Loucy (cell line): ENCODE measurements around the gene ZNF559.

Experiments
- H2AFZ ChIP-seq: fragments of 200-600 bp; sonication (generic); 2 replicates; pipeline ENCODE4 v1.6.0; 2016; ENCODE audit warnings: antibody characterized with exemption, mild to moderate bottlenecking, low read length, moderate library complexity
- H3F3A ChIP-seq: fragments of 200-600 bp; 2 replicates; pipeline ENCODE4 v1.6.0; 2016; ENCODE audit warnings: antibody characterized with exemption, low read depth, mild to moderate bottlenecking
- H3K27me3 ChIP-seq: fragments of 200-600 bp; sonication (generic); 2 replicates; pipeline ENCODE4 v1.6.1; 2014; ENCODE audit warnings: low read length, mild to moderate bottlenecking; ENCODE audit not compliant: insufficient read depth, poor library complexity, severe bottlenecking
- H3K36me3 ChIP-seq: fragments of 200-600 bp; sonication (generic); 2 replicates; pipeline ENCODE4 v1.6.1; 2016; ENCODE audit warnings: low read length; ENCODE audit not compliant: insufficient read depth
- H3K4me1 ChIP-seq: fragments of 200-600 bp; sonication (generic); 2 replicates; pipeline ENCODE4 v1.5.1; 2014; ENCODE audit warnings: low read length, mild to moderate bottlenecking; ENCODE audit not compliant: insufficient read depth, poor library complexity, severe bottlenecking
- H3K4me2 ChIP-seq: fragments of 200-600 bp; sonication (generic); 2 replicates; pipeline ENCODE4 v1.6.0; 2014; ENCODE audit warnings: antibody characterized with exemption, low read length, low read depth, mild to moderate bottlenecking; ENCODE audit not compliant: poor library complexity, severe bottlenecking
- H3K4me3 ChIP-seq: fragments of 200-600 bp; sonication (generic); 2 replicates; pipeline ENCODE4 v1.5.1; 2014; ENCODE audit warnings: low read length, mild to moderate bottlenecking, mixed read lengths; ENCODE audit not compliant: poor library complexity, severe bottlenecking
- H3K79me2 ChIP-seq: fragments of 200-600 bp; sonication (generic); 2 replicates; pipeline ENCODE4 v1.6.1; 2014; ENCODE audit warnings: low read length; ENCODE audit not compliant: insufficient read depth
- H3K9ac ChIP-seq: fragments of 200-600 bp; sonication (generic); 2 replicates; pipeline ENCODE4 v1.6.0; 2014; ENCODE audit warnings: mild to moderate bottlenecking, low read depth, low read length, moderate library complexity; ENCODE audit not compliant: poor library complexity, severe bottlenecking
- H3K9me2 ChIP-seq: fragments of 200-600 bp; sonication (generic); replicated peaks from 2 replicates; pipeline ENCODE4 v1.6.1; 2016; ENCODE audit warnings: low read depth, low read length, mixed read lengths
- H3K9me3 ChIP-seq: fragments of 200-600 bp; sonication (generic); 2 replicates; pipeline ENCODE4 v1.6.1; 2014; ENCODE audit warnings: mild to moderate bottlenecking, antibody characterized with exemption, low read length, low read depth; ENCODE audit not compliant: insufficient read depth
- H4K20me1 ChIP-seq: fragments of 200-600 bp; sonication (generic); 2 replicates; pipeline ENCODE4 v1.6.0; 2014; ENCODE audit warnings: antibody characterized with exemption, low read length, mild to moderate bottlenecking; ENCODE audit not compliant: insufficient read depth, poor library complexity, severe bottlenecking
- CTCF ChIP-seq: fragments of 200-600 bp; sonication (generic); conservative IDR thresholded peaks from 2 replicates; pipeline ENCODE4 v1.5.1; 2014; ENCODE audit warnings: mild to moderate bottlenecking, antibody characterized with exemption, low read length
- EZH2phosphoT487 ChIP-seq: fragments of 200-600 bp; IDR thresholded peaks from 2 replicates; pipeline ENCODE4 v1.6.1; 2018; ENCODE audit warnings: antibody characterized with exemption, mild to moderate bottlenecking, moderate library complexity, borderline replicate concordance

Gene ZNF559

DNA sequence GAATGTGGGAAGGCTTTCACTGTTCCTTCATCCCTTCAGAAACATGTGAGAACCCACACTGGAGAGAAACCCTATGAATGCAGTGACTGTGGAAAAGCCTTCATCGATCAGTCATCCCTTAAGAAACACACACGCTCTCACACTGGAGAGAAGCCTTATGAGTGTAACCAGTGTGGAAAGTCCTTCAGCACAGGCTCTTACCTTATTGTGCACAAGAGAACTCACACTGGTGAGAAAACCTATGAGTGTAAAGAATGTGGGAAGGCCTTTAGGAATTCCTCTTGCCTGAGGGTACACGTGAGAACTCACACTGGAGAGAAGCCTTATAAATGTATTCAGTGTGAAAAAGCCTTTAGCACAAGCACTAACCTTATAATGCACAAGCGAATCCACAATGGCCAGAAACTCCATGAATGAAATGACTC lies 57.4 kb downstream of the ZNF559 start:
- no peaks in the 10 kb centered on the region for H3K9me2 ChIP-seq
- H3K36me3 ChIP-seq = peaks cover 50% of the 10 kb centered on the region
- H4K20me1 ChIP-seq = no peaks in the 10 kb centered on the region
- no peaks in the 10 kb centered on the region for H3K79me2 ChIP-seq
- peaks cover 47% of the 10 kb centered on the region for H3K9me3 ChIP-seq
- peaks cover 6% of the 10 kb centered on the region for H3K27me3 ChIP-seq
- H2AFZ ChIP-seq = no peak overlapping the region
- no peak overlapping the region for H3K4me3 ChIP-seq
- no peaks in the 10 kb centered on the region for H3F3A ChIP-seq
- H3K4me1 ChIP-seq = no peaks in the 10 kb centered on the region
- TF ChIP-seq CTCF (no peak), EZH2phosphoT487 (no peak)
- H3K9ac ChIP-seq = no peak overlapping the region
- H3K4me2 ChIP-seq = no peak overlapping the region
